Measurements from ENCODE around the gene ZFP57.

ZFP57 gene

GRCh38 chr6:29655658-29656057, 25.3 kb downstream of the ZFP57 start:
- no peak for DNase-seq (ENCODE audit: low read depth)

- no peak for DNase-seq (ENCODE audit: low read depth)
Observed at GRCh38 chr6:29653452-29654038, 27.4 kb downstream of the ZFP57 start.

GRCh38 chr6:29652198-29652584, 28.8 kb downstream of the ZFP57 start:
- DNase-seq (ENCODE audit: low read depth) = no peak

- no peak for DNase-seq (ENCODE audit: low read depth)
Observed at GRCh38 chr6:29651413-29652197, 29.3 kb downstream of the ZFP57 start.

- DNase-seq (ENCODE audit: low read depth) = peak; percentile 92
Observed at GRCh38 chr6:29649701-29650673, 31.0 kb downstream of the ZFP57 start.

GRCh38 chr6:29647927-29648642, 32.9 kb downstream of the ZFP57 start:
- DNase-seq (ENCODE audit: low read depth) = no peak

- DNase-seq (ENCODE audit: low read depth) = no peak
Observed at GRCh38 chr6:29641430-29642148, 39.4 kb downstream of the ZFP57 start.

- DNase-seq (ENCODE audit: low read depth) = no peak
Observed at GRCh38 chr6:29637247-29637646, 43.7 kb downstream of the ZFP57 start.

GRCh38 chr6:29633534-29633905, 47.4 kb downstream of the ZFP57 start:
- no peak for DNase-seq (ENCODE audit: low read depth)

GRCh38 chr6:29632789-29633533, 48.0 kb downstream of the ZFP57 start, which contains the start of gene GABBR1:
Gene GABBR1, minus strand, starts transcription at chr6:29633183. Its CDS starts 798 bp downstream, at chr6:29632385.
- peak; percentile 70 for DNase-seq (ENCODE audit: low read depth)

- DNase-seq (ENCODE audit: low read depth) = peak; percentile 19
Observed at GRCh38 chr6:29631860-29632731, 48.9 kb downstream of the ZFP57 start.

- DNase-seq (ENCODE audit: low read depth) = no peak
Observed at GRCh38 chr6:29631209-29631810, 49.6 kb downstream of the ZFP57 start.

GRCh38 chr6:29630315-29630714, 50.6 kb downstream of the ZFP57 start:
- DNase-seq (ENCODE audit: low read depth) = no peak

- no peak for DNase-seq (ENCODE audit: low read depth)
Observed at GRCh38 chr6:29629571-29629970, 51.4 kb downstream of the ZFP57 start.

- DNase-seq (ENCODE audit: low read depth) = peak; percentile 42
Observed at GRCh38 chr6:29628419-29629281, 52.3 kb downstream of the ZFP57 start.

GRCh38 chr6:29627755-29628418, 53.1 kb downstream of the ZFP57 start:
- DNase-seq (ENCODE audit: low read depth) = peak; percentile 37

GRCh38 chr6:29626948-29627754, 53.8 kb downstream of the ZFP57 start:
- no peak for DNase-seq (ENCODE audit: low read depth)

Data from activated T-cell treated with anti-CD3 and anti-CD28 coated beads for 48 hours (primary cell).